Stimulated activated CD8-positive, alpha-beta memory T cell treated with anti-CD3 and anti-CD28 coated beads, Interleukin-7, amount 100 ng/mL, for 48 hours (primary cell): Measurements from ENCODE around the gene MPV17L2.

Source experiments
- DNase-seq, 2 donors: peaks; one replicate each; pipeline ENCODE4 v3.0.0-alpha.2; 2020; ENCODE audit warnings: low read depth in 1 of 2; ENCODE audit errors: extremely low read depth in 1 of 2

Gene MPV17L2

DNA sequence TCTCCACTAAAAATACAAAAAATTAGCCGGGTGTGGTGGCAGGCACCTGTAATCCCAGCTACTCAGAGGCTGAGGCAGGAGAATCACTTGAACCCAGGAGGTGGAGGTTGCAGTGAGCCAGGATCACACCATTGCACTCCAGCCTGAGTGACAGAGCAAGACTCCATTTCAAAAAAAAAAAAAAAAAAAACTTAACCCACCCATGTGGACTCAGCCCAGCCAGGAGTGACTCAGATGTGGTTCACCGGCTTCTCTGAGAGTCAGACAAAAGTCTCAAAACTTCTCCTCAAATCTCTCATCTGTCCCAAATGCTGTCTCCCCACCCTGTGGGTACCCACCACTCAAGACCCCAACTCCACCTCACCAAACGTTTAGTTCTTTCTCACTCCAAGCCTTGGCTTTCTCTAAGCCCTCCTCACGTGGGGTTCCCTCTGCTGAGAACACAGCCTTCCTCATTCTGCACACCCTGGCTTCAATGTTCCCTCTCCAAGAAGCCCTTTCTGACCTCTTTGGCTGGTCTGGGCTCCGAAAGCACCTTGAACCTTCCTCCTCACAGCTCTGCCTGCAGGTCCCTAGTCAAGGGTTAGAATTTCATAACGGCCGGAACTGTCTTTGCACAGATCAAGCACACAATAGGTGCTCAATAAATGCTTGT is 21.9 kb downstream of the MPV17L2 start:
- DNase-seq: no peak

DNA sequence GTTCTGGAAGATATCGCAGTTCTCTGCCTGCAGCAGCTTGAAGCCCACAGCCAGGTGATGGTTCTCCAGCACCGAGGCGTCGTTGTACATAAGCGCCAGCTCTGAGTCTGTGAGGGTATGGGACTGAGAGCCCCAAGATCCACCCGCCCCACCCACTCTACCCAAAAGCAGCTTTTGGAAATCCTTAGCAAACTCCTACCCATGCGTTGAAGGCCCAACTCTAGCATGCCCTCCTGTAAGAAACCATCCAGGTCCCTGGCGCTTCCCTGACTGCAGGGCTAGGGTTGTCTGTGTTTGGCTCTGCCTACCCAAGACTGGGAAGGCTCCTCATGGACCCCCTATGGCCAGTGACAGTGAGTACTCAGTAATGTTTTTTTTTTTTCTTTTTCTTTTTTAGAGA is 23.8 kb downstream of the MPV17L2 start:
- no peak for DNase-seq

DNA sequence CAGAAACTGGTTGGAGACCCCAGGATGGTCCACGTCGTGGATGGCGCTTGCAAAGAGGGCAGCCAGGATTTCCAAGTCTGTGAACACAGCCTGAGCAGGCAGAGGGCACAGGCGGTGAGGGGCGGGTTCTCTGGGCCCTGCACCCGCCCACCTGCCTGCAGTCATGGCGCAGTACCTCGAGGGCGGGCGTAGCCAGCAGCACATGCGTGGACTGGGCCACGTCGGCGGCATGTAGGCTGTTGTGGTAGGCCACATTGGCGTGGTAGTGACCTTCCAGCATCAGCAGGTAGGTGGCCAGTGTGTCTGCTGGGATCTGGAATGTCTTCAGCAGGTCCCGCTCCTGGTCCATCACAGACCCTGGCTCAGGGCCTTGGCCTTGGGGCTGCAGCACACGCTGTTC is 25.1 kb downstream of the MPV17L2 start:
- DNase-seq: no peak

DNA sequence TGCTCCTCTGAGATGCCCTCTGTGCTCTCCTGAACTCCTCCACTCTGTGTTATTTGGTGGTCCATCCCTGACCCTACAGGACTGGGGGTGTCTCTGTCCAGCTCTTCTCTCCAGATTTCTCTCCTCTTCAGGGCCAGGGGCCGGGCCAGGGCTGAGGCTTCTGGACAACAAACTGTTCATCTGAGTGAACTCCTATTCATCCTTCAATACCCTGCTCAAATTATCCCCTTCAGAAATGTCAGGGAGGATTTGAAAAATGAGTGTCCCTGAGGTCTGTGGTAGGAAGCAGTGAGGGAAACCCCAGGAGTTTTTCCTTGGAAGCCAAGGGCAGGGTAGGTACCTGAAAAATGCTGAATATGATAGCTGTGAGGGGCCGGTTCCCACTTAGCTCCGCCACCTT is 25.6 kb downstream of the MPV17L2 start:
- DNase-seq: no peak

DNA sequence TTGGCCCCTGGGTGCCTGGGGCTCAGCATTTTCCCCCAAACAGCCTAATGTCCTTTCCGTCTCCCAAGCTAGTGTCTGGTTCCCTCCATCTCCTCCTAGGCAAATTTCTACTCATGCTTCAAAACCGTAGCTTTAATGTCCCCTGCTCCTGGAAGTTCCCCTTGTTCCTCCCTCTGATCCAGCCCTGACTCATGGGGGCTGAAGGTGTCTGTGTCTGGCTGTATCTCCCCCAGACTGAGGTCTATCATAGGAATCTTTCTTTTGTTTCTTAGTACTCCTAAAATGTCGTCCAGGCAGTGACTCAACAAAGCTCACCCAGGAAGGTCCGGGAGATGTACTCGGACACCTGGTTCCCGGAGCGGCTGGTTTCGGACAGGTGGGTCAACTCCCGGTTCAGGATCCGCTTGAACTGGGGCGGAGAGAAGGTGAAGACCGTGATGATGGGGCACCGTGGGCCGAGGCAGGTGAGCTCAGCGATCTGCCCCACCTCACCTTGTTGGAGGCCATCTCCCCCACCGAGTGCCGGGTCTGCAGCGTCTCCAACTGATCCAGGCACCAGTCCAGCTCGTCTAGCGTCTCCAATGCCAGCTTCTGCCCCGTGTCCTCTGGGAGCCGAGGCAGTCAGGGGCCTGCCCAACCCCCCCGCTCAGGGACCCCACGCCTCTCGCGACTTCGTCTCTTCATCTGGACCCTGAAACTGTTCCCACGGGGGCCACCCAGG is 27.1 kb downstream of the MPV17L2 start:
- DNase-seq: no peak

DNA sequence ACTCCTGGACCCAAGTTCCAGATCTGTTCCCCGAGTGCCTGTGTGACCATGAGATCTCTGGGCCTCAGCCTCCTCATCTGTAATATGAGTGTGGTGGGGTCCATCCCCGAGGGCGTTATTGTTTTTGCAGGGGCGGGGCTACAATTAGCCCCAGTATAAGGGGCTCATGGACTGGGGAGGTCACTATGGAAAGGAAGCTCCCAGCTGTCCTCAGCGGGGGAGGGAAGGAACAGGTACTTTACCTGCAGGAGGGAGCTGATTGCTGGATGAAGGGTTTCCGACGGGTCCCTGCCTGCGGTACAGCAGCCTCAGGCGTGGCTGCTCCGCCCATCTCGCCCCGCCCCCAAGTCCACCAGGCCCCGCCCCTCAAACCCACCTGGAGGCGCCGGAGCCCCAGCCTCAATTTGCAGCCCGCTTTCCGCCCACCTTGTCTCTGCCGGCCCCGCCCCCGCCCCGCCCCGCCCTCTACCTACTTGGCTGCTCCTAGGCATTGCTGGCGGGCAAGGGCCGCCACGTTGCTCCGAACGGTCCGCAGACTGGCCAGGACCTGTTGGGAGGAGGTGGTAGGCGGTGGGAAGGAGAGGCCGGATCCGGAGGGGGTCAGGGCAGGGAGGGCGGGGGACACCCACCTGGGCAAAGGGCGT is 27.7 kb downstream of the MPV17L2 start:
- no peak for DNase-seq

DNA sequence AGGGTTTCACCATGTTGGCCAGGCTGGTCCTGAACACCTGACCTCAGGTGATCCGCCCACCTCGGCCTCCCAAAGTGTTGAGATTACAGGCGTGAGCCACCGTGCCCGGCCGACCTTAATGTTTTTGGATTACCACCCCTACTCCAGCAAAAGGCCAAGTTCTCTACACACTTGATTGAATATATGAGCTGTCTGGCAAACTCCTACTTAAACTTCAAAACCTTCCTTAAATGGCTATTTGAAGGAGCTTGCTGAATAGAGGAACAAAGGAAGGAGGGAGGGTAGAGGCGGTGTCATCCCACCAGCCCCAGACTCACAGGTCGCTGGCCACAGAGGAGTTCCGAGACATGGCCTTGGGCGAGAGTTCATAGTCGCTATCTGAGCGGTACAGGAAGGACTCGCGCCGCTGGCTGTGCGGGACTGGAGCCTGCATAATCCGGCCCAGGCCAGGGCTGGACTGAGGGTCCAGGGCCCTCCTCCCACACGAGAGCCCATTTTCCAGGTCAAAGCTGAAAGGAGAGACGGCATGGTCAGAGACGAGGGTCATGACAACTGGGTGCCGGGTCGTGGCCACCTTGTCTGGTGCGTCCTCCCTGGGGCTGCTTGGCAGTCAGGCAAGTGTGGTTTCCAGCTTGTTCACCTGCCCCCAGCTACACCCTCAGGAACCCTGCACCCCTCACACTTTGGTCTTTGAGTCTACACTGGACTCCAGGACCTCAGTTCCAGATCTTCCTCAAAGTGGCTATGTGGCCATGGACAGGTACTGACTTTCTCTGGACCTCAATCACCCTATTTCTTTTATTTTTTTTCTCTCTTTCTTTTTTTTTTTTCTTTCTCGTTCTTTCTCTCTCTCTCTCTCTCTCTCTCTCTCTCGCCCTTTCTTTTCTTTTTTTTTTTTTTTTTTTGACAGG is 29.1 kb downstream of the MPV17L2 start:
- no peak for DNase-seq

DNA sequence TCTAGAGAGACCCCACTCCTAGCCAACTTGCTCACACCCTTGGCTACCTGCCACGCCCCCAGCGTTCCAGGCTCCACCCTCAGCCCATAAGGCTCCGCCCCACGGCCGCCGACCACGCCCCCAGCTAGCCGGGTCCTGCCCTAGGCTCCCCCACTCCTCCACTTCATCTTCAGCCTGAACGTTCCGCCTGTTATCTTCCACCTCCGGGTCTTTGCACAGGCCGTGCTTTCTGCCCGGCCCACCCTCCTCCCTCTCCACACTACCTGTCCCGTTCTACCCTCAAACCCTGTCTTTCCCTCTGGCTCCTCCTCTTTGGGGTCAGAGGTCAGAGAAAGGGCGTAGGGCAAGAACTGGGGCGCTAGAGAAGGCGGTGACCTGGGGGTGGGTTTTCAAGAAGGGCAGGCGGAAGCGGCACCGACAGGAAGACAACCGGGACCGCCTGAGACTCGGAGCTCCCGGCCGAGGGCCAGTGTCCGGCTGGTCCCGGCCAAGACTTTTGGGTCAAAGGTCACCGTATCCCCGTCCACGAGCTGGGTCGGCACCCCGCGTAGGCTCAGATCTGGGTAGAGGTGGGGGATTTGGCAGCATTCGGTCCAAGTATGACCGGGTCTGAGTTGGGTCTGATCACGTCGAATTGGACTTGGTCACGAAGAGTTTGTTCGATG is 31.0 kb downstream of the MPV17L2 start:
- no peak for DNase-seq

DNA sequence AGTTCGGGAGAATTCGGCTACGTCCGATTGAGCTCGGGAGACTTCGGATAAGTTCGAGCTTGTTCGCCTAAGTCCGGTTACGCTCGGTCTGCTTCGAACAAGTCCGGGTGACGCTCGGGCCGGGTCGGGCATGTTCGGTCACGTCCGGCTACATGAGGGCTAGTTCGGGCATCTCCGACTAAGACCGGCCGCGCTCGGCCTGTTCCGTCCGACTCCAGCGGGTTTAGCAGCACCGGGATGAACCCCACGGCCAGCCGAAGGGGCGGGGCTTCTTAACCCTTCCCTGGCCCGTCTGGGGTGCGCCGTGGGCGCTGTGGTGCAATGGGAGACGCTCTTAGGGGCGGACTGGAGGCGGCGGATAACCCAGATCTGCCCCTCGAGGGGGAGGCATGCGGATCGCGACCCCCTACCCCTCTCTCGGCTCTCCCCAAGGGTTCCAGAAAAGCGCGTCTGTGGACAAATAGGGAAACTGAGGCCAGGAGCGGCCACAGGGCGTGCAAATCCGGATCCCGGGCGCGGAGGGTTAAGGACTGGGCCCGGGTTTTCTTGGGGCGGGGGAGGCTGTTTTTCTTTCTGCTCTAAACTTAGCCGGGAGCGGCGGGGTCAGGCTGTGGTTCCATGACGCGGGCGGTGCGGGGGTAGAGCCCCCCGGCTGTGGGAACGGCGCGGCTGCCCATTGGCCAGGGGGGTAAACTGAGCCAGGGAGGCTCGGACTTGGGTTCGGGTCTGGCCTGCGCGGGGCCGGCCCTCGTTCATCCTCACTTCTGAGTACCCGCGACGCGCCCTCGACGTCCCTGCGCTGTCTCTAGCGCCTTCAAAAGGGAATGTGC is 31.7 kb downstream of the MPV17L2 start:
- DNase-seq: peak; percentile 87 to 95

DNA sequence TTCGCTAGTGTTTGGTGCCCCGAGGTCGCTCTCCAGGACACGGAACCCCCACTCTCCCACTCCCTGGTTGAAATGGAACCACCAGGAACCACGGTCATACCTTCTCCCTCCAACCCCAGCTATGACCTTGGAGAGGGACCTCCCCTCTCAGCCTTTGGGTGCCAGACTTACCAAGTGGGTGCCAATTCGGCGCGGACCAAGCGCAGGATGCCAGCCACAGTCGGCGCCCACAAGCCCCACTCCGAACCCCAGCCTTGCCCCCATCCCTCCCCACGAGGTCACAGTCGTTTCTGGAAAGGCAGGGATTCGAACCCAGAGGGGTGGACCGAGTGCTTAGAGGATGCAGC is 32.3 kb downstream of the MPV17L2 start:
- no peak for DNase-seq

DNA sequence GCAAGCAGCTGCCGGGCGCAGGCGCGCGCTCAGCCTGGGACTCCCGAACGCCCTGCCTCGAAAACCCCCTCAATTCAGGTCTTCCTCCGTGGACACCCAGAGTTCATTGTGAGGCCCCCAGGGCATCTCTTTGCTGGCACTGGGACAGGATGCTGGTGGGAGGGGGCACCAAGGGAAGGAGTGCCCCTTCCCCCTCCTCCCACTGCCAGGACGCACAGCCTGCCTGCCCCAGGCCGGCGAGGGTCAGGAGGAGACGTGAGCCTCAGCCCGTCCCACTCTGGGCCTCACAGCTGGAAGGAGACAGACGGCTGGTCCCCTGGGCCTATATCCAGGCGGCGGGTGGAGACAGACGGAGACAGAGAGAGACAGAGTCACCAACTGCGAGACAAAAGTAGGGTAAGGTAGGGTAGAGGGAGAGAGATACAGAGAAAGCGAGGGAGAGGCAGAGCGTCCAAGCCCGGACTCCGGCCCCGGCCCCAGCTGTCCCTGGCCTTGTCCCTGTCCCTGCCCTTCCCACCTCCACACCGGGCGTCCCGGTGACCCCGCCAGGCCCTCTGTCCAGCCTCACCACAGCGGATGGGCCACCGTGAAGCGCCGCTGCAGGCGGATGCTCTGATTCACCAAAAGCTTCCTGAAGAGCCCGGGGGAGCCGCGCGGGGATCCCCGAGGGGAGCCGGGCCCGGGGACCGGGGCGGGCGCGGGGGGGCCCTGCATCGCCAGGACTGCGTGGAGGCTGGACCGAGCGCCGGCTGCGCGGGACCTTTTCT is 32.9 kb downstream of the MPV17L2 start, which contains the start of gene PDE4C:
Gene PDE4C (minus strand): TSS at position 737 of the 767 bp plus-strand sequence. CDS start 23 bp downstream, at position 714.
- DNase-seq: no peak

DNA sequence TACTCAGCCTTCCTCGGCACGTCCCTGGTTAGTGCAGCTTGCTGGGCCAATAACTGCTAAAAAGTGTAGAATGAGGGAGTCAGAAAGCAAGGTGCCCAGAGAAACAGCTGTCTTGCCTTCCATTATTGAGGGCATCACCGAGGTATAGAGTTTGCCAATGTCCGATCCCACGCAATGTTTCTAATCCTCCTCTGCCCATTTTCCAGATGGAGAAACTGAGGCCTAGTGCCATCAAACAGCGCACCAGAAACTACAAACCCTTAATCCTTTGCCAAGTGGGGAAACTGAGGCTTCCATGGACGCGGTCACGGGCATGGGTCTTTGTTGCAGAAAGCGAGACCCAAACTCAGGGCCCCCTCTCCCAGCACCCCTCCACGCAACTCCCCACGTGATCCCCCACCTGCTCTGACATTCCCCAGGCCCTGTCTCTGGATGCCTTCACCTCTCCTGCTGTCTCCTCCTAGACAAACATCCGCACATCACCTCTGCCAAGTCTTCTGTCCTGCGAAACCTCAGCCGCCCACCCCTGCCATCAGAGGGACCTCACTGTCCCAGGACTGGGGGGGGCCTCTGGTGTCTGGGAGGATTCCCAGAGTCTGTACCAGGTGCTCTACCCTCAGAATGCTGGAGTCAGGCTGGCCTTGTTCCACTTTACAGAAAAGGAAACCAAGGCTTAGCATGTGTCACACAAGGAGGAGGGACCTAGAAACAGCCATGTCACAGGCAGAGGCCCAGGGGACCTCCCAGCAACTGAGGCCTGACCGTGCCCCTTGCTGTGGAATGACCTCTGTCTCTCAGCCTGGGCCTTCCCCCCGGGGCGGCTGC is 34.1 kb downstream of the MPV17L2 start:
- DNase-seq: no peak

DNA sequence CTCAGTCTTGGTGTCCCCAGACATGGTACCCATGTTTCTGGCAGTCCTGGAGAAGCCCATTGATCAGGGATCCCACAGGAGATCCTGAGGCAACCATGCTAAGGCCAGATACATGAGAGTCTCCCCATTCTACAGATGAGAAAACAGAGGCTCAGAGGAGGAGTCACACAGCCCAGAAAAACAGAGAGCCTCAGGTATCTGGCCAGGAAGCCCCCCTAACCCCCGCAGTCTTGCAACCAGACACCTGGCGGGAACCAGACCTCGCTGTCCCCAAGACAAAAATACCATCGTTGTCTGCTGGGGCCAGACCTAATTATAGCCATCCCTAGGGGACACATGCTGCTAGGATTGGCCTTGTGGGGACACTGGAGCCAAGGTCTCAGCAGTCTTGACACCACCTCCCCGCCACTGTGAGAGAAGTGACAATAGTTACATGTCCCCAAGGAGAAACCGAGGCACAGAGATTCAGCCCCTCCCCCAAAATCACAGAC is 34.8 kb downstream of the MPV17L2 start:
- no peak for DNase-seq

DNA sequence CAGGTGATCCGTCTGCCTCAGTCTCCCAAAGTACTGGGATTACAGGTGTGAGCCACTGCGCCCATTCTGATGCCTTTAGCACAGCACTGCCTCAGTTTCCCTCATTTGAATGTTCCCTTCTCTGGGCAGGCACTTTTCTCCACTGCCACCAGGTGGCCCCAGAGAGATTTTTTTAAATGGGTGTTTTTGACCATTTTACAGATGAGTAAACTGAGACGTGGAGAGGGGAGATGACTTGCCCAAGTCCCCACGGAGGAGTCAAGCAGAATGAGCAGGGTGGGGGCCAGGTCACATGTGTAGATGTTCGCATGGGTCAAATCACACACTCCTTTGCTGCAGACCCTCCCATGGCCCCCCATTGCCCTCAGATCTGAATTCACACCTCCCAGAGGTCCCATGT is 36.5 kb downstream of the MPV17L2 start:
- DNase-seq: no peak

DNA sequence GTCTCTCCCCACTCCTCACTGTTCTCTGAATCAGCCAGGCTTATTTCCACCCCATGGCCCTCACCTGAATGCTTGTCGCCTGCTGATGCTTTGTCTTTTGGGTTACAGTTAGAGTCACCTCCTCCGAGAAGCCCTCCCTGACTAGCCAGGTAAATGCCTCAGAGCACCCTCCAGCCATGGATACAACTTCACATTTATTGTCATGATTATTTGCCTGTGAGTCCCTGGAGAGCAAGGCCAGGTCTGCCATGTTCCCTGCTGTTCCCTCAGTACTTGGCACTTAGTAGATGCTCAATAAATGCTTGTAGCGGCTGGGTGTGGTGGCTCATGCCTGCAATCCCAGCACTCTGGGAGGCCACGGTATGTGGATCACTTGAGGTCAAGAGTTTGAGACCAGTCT is 36.9 kb downstream of the MPV17L2 start:
- no peak for DNase-seq

DNA sequence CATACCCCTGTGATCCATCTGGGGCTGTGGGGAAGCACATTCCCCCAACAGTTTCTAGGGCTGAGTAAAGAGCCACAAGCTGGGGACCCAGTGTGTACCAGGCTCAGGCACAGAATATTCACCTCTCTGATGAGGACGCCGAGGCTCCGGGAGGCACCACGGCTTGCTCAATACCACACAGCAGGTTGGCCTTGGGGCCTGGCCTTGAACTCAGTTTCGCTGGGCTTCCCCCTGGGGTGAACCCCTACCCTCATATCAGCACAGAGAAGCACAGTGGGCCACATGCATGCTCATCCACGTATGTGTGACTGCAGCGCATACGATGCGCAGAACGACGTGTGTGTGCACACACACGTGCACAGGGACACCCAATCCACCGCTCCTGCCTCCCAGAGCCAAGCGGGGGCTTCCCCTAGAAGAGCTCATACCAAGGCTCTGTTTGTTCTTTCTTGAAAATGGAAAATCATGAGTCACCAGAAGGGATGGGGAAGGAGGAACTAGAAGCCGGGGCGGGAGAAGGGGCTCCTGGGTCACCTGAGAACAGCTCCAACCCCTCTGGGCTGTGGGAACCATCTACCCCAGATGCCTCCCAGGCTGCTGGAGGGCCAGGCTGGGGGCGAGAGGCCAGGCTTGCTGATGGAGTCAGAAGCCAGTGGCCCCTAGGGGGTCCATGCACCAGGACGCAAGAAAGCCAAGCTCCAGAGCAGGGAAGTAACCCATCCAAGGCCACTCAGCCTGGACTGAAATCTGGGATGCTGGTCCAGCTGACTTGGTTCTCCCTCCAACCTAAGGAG is 38.1 kb downstream of the MPV17L2 start:
- DNase-seq: no peak

DNA sequence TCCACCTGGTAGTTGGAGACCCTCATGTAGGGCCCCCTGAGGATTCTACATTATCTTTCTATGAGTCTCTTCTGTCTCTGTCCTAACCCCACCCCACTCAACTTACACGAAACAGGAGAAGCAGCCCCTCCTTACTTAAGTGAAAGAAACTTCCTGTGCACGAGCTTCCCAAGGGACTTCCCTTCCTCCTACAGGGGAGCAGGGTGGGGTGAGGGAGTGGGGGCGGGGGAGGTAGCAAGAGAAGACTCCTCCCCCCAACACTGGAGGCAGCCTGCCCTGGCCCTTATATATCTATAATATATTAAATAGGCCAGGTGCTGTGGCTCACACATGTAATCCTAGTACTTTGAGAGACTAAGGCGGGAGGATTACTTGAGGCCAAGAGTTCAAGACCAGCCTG is 38.8 kb downstream of the MPV17L2 start:
- DNase-seq: no peak
